ENCODE measurements around the gene CR2.
A peak's percentile ranks its signal among the peaks of the same experiment; 100 is the strongest.
"Not testable (repeated sequence)": the region's sequence is repeated elsewhere in the genome, so short reads cannot be mapped to it uniquely, and the experiment has no call there.

CR2 gene

DNA sequence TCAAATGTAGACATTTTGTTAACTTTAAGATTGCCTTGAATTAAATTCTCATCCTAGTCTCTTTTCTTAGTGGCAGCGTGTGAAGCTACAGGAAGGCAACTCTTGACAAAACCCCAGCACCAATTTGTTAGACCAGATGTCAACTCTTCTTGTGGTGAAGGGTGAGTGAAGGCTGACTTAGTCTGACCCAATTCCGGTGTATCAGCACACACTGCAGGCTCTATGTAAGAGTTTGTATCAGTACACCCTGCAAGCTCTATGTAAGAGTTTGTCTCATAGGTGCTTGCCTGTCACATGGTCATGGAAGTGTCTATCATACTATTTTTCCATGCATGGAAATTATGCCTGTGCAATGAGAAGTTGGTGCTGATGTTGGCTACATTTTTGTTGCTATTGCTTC is 16.8 kb downstream of the CR2 start:
- Histone ChIP-seq H3K27me3 (ENCODE audit: insufficient read depth, insufficient read length) (no peaks in the 10 kb centered on the region), H3K9me3 (ENCODE audit: insufficient read depth, low read length) (no peaks in the 10 kb centered on the region), H3K9ac (ENCODE audit: insufficient read length, low read depth) (no peak overlapping the region), H3K4me3 (ENCODE audit: insufficient read length, low read depth) (no peak overlapping the region), H3K36me3 (ENCODE audit: insufficient read depth, insufficient read length, low read length) (no peaks in the 10 kb centered on the region), H3K4me1 (ENCODE audit: insufficient read depth, insufficient read length) (no peaks in the 10 kb centered on the region)
- DNase-seq (ENCODE audit: low read depth, low spot score), result no peak
- TF ChIP-seq YY1 (IDR thresholded peaks at IDR 0.05; ENCODE audit: insufficient read depth, insufficient read length), result no peak
- TF ChIP-seq SUZ12 (IDR thresholded peaks at IDR 0.05; ENCODE audit: extremely low read depth, insufficient read depth, insufficient read length), result no peak
- TF ChIP-seq ZNF274 (IDR thresholded peaks at IDR 0.05; ENCODE audit: low read depth, low read length), result no peak

DNA sequence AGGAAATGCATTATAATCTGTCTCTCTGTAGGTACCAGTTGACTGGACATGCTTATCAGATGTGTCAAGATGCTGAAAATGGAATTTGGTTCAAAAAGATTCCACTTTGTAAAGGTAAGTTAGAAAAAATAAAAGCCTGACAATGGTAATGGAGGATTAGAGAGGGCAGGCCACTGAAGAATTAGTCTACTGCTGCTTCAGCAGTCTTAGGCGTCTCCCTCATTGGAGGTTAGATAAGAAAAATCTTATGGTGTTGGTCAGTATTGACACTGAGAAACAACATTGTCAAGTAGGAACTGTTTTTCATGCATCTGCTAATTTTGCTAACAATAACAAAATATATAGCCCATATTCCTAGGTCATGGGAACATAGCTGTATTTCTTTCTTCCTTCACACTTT is 20.1 kb downstream of the CR2 start:
- no peaks in the 10 kb centered on the region for H3K27me3 ChIP-seq (ENCODE audit: insufficient read depth, insufficient read length)
- no peak overlapping the region for H3K9ac ChIP-seq (ENCODE audit: insufficient read length, low read depth)
- H3K4me1 ChIP-seq (ENCODE audit: insufficient read depth, insufficient read length), result no peaks in the 10 kb centered on the region
- no peaks in the 10 kb centered on the region for H3K36me3 ChIP-seq (ENCODE audit: insufficient read depth, insufficient read length, low read length)
- no peaks in the 10 kb centered on the region for H3K9me3 ChIP-seq (ENCODE audit: insufficient read depth, low read length)
- no peak for TF ChIP-seq SUZ12 (IDR thresholded peaks at IDR 0.05; ENCODE audit: extremely low read depth, insufficient read depth, insufficient read length)
- TF ChIP-seq ZNF274 (IDR thresholded peaks at IDR 0.05; ENCODE audit: low read depth, low read length), result no peak
- no peak for TF ChIP-seq YY1 (IDR thresholded peaks at IDR 0.05; ENCODE audit: insufficient read depth, insufficient read length)
- no peak overlapping the region for H3K4me3 ChIP-seq (ENCODE audit: insufficient read length, low read depth)
- no peak for DNase-seq (ENCODE audit: low read depth, low spot score)

DNA sequence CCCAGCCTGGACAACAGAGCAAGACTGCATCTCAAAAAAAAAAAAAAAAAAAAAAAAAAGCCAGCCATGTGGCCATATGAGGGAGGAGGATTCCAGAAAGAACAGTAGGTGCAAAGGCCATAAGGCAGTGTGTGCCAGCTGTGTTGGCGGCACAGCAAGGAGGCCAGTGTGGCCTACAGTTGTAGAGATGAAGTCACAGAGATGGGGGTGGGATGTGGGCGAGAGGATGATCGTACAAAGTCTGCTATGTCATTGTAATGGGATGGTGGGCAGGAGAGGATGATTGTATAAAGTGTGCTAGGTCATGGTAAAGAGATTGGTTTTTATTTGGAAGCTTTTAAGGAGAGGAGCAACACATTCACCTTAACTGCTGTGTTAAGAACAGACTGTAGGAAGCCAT is 32.1 kb downstream of the CR2 start:
- H3K27me3 ChIP-seq (ENCODE audit: insufficient read depth, insufficient read length), result no peaks in the 10 kb centered on the region
- DNase-seq (ENCODE audit: low read depth, low spot score), result no peak

DNA sequence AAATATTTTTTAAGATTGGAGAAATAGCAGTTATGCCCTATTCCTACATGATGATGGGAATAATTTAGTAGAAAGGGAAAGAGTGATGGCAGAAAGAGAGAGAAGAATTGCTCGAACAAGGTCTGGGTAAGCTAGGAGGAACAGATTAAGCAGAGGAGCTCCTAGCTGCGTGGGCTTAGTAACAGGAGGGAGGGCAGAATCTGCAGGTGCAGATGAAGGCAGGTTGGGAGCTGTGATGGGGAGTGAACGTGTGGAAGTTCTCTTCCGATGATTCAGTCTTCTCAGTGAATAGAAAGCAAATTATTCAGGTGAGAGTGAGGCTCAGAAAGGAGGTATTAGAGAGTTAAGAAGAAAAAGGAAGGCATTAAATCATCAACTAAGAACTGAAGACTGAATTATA is 33.5 kb downstream of the CR2 start:
- H3K9ac ChIP-seq (ENCODE audit: insufficient read length, low read depth), result no peak overlapping the region
- no peaks in the 10 kb centered on the region for H3K9me3 ChIP-seq (ENCODE audit: insufficient read depth, low read length)
- H3K27me3 ChIP-seq (ENCODE audit: insufficient read depth, insufficient read length), result no peaks in the 10 kb centered on the region
- no peaks in the 10 kb centered on the region for H3K4me1 ChIP-seq (ENCODE audit: insufficient read depth, insufficient read length)
- no peak overlapping the region for H3K4me3 ChIP-seq (ENCODE audit: insufficient read length, low read depth)
- no peak for DNase-seq (ENCODE audit: low read depth, low spot score)
- no peak for TF ChIP-seq YY1 (IDR thresholded peaks at IDR 0.05; ENCODE audit: insufficient read depth, insufficient read length)
- TF ChIP-seq SUZ12 (IDR thresholded peaks at IDR 0.05; ENCODE audit: extremely low read depth, insufficient read depth, insufficient read length), result no peak
- TF ChIP-seq ZNF274 (IDR thresholded peaks at IDR 0.05; ENCODE audit: low read depth, low read length), result no peak
- no peaks in the 10 kb centered on the region for H3K36me3 ChIP-seq (ENCODE audit: insufficient read depth, insufficient read length, low read length)

More for the DNA sequence above, 32.1 kb downstream of the CR2 start:
- Histone ChIP-seq H3K9ac (ENCODE audit: insufficient read length, low read depth) (no peak overlapping the region), H3K4me1 (ENCODE audit: insufficient read depth, insufficient read length) (no peaks in the 10 kb centered on the region), H3K4me3 (ENCODE audit: insufficient read length, low read depth) (no peak overlapping the region), H3K36me3 (ENCODE audit: insufficient read depth, insufficient read length, low read length) (no peaks in the 10 kb centered on the region), H3K9me3 (ENCODE audit: insufficient read depth, low read length) (no peaks in the 10 kb centered on the region)
- no peak for TF ChIP-seq YY1 (IDR thresholded peaks at IDR 0.05; ENCODE audit: insufficient read depth, insufficient read length)

DNA sequence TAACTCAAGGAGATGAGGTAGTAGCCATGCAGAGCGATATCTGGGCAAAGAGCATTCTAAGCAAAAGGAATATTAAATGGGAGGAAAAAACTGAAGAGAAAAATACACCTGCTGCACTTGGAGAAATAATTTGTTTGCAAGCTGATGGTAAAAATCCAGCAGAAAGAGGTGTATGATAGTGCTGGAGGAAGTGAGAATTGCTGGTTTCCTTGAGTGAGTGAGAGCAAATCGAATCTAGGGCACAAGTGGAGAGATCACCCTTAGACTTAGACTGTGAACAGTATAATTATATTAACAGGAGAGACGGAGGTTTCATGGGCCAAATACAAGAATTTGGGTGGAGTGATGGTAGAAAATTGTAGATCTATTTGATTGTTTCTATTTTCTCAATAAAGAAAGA is 39.1 kb downstream of the CR2 start:
- H3K27me3 ChIP-seq (ENCODE audit: insufficient read depth, insufficient read length), result peaks cover 36% of the 10 kb centered on the region
- DNase-seq (ENCODE audit: low read depth, low spot score), result no peak
- no peak for TF ChIP-seq SUZ12 (IDR thresholded peaks at IDR 0.05; ENCODE audit: extremely low read depth, insufficient read depth, insufficient read length)
- TF ChIP-seq YY1 (IDR thresholded peaks at IDR 0.05; ENCODE audit: insufficient read depth, insufficient read length), result no peak
- TF ChIP-seq ZNF274 (IDR thresholded peaks at IDR 0.05; ENCODE audit: low read depth, low read length), result no peak

DNA sequence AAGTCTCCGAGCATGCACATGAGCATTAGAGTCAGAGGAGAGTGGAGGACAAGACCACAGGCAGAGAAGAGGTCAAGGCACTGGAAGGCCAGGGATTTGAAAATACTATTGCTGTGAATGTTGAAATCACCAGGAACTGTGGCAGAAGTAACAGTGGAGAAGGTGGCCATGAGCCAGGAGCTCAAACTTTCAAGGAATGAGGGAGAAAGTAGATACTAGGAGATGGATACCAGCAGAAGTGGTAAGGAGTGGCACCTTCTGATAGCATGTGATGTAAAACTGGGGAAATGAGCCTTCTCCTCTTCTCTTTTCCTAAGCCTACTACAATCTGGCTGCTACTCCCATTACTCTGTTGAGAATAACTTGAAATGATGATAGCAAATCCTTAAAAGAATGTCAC is 40.0 kb downstream of the CR2 start:
- Histone ChIP-seq H3K36me3 (ENCODE audit: insufficient read depth, insufficient read length, low read length) (no peaks in the 10 kb centered on the region), H3K27me3 (ENCODE audit: insufficient read depth, insufficient read length) (peaks cover 37% of the 10 kb centered on the region), H3K4me3 (ENCODE audit: insufficient read length, low read depth) (no peak overlapping the region), H3K9me3 (ENCODE audit: insufficient read depth, low read length) (no peaks in the 10 kb centered on the region), H3K9ac (ENCODE audit: insufficient read length, low read depth) (no peak overlapping the region), H3K4me1 (ENCODE audit: insufficient read depth, insufficient read length) (peaks cover 2% of the 10 kb centered on the region)
- no peak for DNase-seq (ENCODE audit: low read depth, low spot score)
- TF ChIP-seq YY1 (IDR thresholded peaks at IDR 0.05; ENCODE audit: insufficient read depth, insufficient read length) (no peak), ZNF274 (IDR thresholded peaks at IDR 0.05; ENCODE audit: low read depth, low read length) (no peak), SUZ12 (IDR thresholded peaks at IDR 0.05; ENCODE audit: extremely low read depth, insufficient read depth, insufficient read length) (no peak)

More for the DNA sequence above, 39.1 kb downstream of the CR2 start:
- H3K4me1 ChIP-seq (ENCODE audit: insufficient read depth, insufficient read length), result peaks cover 2% of the 10 kb centered on the region
- H3K9ac ChIP-seq (ENCODE audit: insufficient read length, low read depth), result no peak overlapping the region
- H3K36me3 ChIP-seq (ENCODE audit: insufficient read depth, insufficient read length, low read length), result no peaks in the 10 kb centered on the region
- no peaks in the 10 kb centered on the region for H3K9me3 ChIP-seq (ENCODE audit: insufficient read depth, low read length)
- no peak overlapping the region for H3K4me3 ChIP-seq (ENCODE audit: insufficient read length, low read depth)

DNA sequence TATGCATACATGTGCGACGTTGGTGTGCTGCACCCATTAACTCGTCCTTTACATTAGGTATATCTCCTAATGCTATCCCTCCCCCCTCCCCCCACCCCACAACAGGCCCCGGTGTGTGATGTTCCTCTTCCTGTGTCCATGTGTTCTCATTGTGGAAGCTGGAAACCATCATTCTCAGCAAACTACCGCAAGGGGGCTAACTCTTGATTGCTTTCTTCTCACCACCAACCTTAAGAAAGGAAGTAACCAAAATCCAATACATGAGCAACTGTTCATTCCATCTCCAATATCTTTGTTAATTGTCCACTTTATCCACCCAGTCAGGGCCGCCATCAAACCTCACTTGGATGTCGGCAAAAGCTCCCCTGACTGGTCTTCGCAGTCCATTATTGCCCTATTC is 41.2 kb downstream of the CR2 start:
- not testable (repeated sequence) for H3K9me3 ChIP-seq (ENCODE audit: insufficient read depth, low read length); H3K4me1 ChIP-seq (ENCODE audit: insufficient read depth, insufficient read length); H3K9ac ChIP-seq (ENCODE audit: insufficient read length, low read depth); DNase-seq (ENCODE audit: low read depth, low spot score); H3K36me3 ChIP-seq (ENCODE audit: insufficient read depth, insufficient read length, low read length)
- Histone ChIP-seq H3K4me3 (ENCODE audit: insufficient read length, low read depth) (peak overlapping the region; percentile 49), H3K27me3 (ENCODE audit: insufficient read depth, insufficient read length) (peaks cover 37% of the 10 kb centered on the region)
